Stimulated activated CD8-positive, alpha-beta memory T cell treated with anti-CD3 and anti-CD28 coated beads, Interleukin-2, amount 100 ng/mL, for 48 hours (primary cell): ENCODE measurements around the gene IGF2R.
"Not testable (repeated sequence)": the region's sequence is repeated elsewhere in the genome, so short reads cannot be mapped to it uniquely, and the experiment has no call there.

Experiments
- DNase-seq, 2 donors: peaks; one replicate each; pipeline ENCODE4 v3.0.0-alpha.2; 2020; ENCODE audit warnings: low read depth in 2 of 2

IGF2R gene

GRCh38 chr6:160095146-160095845, 126.4 kb downstream of the IGF2R start:
- no peak for DNase-seq

DNA sequence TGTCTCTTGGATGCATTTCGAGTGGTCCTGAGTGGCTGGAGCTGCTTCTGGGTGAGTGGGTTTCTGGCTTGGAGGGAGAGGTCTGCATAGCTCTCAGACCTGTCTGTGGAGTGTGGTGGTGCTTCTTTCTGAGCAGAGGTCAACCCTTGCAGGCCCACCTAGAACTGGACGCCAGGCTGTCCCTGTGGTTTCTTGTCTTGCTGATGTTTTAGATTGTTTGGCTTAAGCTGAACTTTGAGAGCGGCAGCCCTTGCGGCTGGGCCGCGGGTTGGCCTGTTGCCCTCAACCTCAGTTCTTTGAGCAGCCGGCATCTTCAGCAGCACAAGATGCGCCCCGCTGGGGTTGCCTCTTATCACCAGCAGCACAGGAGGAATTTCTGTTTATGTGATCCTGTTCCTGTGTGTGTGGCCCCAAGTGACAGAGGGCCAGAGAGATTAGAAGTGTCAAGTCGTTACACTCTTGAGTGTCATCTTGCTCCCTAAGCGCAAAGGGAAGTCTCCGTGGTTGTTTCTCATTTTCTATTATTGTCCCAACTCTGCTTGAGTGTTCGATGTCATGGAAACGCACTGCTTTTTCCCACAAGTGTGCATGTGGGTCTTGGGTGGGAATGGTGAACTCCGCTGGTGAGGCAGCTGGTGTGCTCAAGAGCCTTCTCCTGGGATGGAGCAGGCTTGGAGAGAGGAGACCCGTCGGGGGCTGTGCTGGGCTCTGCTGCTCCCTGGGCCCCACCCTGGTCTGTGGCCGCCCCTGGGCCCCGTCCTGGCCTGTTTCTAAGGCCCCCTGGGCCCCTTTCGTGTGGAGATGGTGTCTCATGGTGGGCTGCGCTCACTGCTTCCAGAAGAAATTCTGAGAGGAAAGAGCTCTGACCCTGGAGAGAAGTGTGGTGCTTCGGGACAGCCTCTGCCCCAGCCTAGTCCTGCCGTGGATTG, 132.7 kb downstream of the IGF2R start:
- no peak for DNase-seq

- no peak for DNase-seq
Measured at GRCh38 chr6:160102399-160102798, 133.5 kb downstream of the IGF2R start.

DNA sequence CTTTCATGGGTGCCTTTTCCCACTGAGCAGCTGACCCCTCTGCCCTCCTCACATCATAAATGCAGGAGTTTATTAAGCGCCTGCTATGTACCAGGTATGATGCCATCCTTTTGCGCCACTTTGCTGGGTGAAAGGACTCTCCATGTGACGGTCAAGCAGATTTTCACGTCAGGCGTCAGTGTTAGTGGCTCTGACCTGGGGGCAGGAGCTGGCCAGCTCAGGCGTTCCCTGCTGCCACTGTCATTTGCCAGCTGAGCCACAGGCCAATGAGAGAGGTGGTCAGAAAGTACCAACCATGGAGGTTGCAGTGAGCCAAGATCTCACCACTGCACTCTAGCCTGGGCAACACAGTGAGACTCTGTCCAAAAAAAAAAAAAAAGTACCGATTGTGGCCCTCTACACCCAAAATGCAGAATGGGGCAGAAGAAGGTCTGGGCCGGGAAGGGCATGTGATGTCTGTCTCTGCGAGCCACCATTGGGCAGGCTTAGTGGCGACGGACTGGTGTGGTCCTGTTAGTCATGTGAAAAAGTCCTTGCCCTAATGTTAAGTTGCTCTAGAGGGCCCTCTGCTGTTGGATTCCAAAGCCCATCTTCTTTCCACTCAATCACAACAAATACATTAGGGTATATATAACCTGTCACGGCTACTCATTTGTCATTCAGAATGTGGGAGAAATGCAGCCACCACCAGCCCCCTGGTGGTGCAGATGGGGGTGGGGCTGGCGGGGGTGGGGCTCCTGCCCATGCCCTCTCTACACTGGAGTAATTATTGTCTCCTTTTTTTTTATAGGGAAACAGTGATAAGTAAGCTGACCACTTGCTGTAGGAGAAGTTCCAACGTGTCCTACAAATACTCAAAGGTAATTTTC, 134.3 kb downstream of the IGF2R start:
- no peak for DNase-seq

DNA sequence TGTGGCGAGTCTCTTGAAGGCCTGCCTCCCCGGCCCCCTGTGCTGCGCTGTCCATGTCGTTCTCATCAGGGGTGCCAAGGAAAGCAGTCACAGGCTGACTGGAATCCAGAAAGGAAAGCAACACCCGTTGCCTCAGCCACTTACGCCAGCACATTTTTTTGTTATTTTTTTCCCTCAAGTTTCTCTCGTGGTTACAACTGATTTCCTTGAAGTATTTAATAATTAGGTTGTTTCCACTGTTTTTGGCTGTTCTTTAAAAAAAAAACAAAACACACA, 134.9 kb downstream of the IGF2R start:
- no peak for DNase-seq

DNA sequence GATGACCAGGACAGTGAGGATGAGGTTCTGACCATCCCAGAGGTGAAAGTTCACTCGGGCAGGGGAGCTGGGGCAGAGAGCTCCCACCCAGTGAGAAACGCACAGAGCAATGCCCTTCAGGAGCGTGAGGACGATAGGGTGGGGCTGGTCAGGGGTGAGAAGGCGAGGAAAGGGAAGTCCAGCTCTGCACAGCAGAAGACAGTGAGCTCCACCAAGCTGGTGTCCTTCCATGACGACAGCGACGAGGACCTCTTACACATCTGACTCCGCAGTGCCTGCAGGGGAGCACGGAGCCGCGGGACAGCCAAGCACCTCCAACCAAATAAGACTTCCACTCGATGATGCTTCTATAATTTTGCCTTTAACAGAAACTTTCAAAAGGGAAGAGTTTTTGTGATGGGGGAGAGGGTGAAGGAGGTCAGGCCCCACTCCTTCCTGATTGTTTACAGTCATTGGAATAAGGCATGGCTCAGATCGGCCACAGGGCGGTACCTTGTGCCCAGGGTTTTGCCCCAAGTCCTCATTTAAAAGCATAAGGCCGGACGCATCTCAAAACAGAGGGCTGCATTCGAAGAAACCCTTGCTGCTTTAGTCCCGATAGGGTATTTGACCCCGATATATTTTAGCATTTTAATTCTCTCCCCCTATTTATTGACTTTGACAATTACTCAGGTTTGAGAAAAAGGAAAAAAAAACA, 136.1 kb downstream of the IGF2R start:
- DNase-seq, result no peak

DNA sequence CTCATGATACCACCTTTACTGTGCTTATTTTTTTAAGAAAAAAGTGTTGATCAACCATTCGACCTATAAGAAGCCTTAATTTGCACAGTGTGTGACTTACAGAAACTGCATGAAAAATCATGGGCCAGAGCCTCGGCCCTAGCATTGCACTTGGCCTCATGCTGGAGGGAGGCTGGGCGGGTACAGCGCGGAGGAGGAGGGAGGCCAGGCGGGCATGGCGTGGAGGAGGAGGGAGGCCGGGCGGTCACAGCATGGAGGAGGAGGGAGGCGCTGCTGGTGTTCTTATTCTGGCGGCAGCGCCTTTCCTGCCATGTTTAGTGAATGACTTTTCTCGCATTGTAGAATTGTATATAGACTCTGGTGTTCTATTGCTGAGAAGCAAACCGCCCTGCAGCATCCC, 137.1 kb downstream of the IGF2R start:
- no peak for DNase-seq

DNA sequence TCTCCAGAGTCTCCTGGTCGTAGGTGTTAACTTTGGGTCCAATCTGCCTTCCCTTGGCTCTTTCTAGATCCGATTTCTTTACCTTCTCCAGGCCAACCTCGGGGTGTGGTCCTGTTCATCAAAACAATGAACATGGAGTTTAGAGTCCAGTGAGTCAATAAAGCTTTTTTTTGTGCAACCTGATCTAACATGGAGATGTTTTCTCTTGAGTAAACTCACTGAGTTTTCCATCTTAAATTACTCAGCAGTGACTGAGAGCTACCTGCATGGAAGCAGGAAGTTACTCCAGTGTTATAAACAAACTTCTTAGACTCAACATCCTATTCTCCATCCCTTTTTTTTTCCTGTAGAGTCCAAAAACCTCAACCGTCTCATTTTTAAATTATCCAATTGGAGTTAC, 137.8 kb downstream of the IGF2R start:
- DNase-seq, result no peak

DNA sequence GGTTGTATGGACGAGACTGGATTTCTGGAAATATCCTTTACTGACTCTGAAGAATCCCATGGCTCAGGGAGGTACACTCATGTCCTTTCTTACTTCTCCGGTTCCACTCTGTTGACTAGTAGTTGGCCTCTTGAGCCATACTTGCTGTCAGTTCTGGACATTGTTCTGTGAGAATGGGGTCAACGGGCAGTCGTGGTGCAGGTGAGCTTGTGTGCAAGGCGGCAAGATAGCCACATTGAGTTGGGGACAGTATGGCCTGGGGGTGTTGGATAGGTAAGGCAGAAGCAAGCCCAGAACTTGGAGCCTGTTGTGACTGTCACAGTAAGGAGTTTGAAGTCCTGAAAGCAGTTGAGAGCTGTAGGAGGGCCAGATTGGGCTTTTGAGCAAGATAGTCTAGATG, 139.2 kb downstream of the IGF2R start:
- DNase-seq, result no peak

DNA sequence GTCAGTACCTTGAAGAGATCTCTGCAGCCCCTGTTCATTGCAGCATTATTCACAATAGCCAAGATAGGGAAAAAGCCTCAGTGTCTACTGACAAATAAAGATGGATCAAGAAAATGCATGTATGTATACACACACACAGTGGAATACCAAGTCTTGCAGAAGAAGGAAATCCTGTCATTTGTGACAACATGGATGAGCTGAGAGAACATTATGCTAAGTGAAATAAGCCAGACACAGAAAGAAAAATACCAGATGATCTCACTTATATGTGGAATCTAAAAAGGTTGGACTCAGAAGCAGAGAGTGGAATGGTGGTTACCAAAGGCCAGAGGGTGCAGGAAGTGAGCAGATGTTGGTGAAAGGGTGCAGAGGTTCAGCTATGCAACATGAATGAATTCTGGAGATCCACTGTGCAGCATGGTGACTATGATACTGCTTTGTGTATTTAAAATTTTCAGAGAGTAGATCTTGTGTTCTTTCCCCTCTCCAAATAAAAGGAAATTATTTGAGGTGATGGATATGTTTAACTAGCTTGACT, 141.8 kb downstream of the IGF2R start:
- DNase-seq, result no peak

DNA sequence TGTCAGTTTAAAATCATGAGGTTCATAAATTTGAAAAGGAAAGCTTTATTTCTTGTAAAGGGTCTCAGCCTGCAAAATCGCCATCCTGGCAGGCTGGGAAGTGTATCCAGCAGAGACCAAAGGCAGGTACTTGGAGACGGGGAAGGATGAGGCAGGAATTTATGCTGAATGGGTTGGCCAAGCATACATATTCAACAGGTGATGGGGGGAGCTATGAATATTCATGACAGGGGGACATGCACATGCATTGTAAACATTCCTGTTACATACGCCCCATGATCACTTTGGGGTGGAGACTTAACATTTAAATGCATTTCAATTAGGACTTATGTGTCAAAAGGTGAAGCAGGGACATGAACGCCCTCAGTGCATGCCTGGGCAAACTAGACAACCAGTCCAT, 142.9 kb downstream of the IGF2R start:
- DNase-seq, result no peak

- no peak for DNase-seq
Measured at GRCh38 chr6:160112628-160113299, 143.9 kb downstream of the IGF2R start.

DNA sequence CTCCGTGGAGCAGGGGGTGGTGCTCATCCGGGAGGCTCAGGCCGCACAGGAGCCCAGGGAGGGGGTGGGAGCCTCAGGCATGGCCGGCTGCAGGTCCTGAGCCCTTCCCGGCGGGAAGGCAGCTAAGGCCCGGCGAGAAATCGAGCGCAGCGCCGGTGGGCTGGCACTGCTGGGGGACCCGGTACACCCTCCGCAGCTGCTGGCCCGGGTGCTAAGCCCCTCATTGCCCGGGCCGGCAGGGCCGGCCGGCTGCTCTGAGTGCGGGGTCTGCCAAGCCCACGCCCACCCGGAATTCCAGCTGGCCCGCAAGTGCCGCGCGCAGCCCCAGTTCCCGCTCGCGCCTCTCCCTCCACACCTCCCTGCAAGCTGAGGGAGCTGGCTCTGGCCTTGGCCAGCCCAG, 145.7 kb downstream of the IGF2R start:
- DNase-seq, result not testable (repeated sequence)

DNA sequence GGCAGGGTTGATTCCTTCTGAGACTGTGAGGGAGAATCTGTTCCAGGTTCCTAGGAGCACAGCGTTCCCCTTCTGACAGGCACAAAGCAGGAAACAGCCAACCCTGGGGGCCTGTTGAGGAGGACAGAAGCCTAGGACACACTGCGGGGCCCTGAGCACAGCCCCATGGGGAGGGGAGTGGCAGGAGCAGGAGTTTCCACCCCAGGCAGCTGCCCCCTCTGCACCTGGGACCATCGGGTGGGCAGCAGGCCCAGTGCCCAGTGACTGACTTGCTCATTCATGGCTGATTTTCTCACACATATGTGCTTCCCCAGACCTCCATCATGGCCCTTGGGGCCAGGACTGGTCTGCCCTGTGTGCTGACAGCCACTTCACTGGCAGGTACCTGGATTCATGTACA, 146.5 kb downstream of the IGF2R start:
- DNase-seq, result no peak

- DNase-seq, result no peak
Measured at GRCh38 chr6:160116411-160116810, 147.5 kb downstream of the IGF2R start.

DNA sequence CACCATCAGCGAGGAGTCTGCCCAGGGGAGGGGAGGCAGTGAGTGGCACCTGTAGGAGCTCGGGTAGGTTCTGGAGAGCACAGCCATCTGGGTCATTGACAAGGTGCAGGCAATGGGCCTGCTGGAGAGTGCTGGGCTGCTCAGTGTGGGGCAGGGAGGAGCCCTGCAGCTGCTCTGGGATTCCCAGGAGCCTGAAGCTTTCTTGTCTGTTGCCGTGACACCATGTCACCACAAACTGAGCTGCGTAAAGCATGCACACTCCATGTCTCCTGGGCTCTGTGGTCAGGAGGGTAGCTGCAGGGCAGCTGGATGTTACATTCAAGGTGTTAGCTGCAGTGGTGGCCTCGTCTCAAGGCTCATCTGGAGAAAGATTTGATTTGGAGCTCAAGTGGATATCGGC, 148.3 kb downstream of the IGF2R start:
- DNase-seq, result no peak

DNA sequence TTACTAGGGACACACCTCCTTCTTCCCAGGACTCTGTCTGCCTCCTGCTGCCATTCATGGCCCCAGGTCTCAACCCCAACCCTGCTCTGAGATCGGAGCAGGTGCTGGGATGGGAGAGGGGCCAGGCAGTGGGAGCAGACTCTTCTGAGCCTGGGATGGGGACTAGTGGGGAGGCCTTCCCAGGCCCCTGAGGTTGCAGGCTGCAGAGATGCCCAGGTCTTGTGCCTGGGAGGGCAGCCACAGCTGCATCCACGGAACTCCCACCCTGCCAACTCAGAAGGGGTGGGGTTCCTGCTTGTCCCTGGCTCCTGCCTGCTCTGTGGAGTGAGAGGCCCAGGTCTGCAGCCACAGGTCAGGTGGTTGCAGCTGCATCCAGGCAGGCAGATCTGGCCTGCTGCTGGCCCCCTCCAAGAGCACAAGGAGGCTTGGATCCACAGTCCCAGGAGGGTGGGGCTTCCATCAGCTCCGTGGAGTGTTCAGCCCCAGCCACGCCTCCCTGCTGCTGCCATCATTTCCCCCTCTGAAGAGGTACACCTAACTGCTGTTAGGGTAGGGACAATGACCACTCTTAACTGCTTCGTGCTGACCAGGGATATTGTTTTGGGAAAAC, 149.8 kb downstream of the IGF2R start:
- no peak for DNase-seq

GRCh38 chr6:160120087-160120486, 151.2 kb downstream of the IGF2R start:
- no peak for DNase-seq

DNA sequence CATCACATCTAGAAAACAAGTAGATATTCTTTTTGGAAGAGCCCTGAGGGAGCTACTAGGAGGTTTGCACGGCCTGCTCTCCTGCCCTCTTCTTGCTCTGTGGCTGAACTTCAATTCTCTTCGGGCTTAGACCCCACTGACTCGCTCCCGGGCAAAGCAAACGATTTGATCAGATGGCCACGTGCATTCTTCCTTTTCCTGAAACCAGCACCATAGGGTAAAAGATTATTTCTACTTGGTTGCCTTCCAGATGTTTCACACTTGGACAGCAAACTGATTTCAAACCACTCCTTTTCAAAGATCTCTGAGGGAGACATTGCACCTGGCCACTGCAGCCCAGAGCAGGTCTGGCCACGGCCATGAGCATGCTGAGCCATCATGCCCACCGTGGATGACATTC, 152.7 kb downstream of the IGF2R start, which contains the start of gene SLC22A1:
SLC22A1 (plus strand) TSS at position 258 of the 400 bp plus-strand sequence; CDS start at position 379, 121 bp downstream.
- no peak for DNase-seq

DNA sequence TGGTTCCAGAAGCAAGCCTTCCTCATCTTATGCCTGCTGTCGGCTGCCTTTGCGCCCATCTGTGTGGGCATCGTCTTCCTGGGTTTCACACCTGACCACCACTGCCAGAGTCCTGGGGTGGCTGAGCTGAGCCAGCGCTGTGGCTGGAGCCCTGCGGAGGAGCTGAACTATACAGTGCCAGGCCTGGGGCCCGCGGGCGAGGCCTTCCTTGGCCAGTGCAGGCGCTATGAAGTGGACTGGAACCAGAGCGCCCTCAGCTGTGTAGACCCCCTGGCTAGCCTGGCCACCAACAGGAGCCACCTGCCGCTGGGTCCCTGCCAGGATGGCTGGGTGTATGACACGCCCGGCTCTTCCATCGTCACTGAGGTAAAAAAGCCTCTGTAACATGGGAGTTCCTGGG, 153.1 kb downstream of the IGF2R start:
- DNase-seq, result no peak
